SHP77 (cell line): Measurements from ENCODE around the gene NMNAT3.
"Not testable (repeated sequence)": the region's sequence is repeated elsewhere in the genome, so short reads cannot be mapped to it uniquely, and the experiment has no call there.

Experiments
- DNase-seq, 2 experiments: peaks; one replicate each; lab custom pipeline; 2025; lab: John Stamatoyannopoulos, UW

Gene NMNAT3

GRCh38 chr3:139583651-139584050 is 94.1 kb downstream of the NMNAT3 start:
- DNase-seq, result not testable (repeated sequence)

DNA sequence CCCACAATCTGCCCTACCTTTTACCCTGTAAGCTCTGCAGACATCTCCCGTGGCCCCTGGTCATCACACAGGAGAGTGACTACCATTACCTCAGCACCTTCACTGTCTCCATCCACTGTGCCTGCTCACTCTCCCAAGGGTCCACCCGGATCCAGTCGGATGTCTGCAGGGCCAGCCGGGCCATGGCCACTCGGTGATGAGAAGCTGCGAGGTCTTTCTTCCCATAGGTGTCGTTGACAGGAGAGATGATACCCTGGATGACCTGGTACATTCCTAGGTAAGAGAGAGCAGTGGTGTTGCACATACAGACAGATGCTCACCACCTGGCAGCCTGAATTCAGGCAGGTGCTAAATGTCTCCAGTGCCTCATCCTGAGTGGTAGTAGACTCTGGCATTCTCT is 99.0 kb downstream of the NMNAT3 start:
- DNase-seq, result no peak

DNA sequence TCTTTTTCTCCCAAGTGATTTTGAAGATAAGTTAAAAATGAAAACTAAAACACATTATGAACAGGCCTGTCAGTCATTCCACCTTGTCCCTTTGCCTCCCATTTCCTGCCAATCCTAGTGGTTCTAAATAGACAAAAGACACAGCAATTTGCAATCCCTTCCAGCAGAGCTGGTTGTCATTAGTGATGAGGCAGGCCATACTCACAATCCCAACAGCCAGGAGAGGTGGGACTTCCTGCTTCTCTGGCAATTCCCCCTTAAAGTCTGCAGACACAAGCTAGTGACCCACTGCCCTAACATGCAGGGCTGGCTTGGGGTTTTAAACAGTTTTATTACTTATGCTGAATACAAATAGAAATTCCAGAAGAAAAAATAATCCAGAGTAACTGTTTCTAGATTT is 99.9 kb downstream of the NMNAT3 start:
- DNase-seq, result no peak

DNA sequence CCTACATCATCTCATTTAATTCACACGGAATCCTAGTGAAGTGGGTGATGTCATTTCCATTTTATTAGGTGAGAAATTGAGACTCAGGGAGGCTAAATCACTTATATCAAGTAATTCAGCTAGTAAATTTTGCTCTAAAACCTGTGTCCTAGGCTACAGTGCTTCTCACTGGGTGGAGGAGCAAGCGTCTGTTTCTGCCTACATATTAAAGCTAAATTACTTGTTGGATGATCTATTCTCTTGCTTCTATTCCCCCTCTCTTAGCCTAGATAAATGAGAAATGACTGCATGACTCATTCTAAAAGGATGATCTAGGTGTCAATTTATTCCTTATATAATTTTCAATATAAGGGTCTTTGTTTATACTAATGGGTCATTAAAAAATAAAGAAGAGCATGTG is 100.4 kb downstream of the NMNAT3 start:
- DNase-seq, result no peak

DNA sequence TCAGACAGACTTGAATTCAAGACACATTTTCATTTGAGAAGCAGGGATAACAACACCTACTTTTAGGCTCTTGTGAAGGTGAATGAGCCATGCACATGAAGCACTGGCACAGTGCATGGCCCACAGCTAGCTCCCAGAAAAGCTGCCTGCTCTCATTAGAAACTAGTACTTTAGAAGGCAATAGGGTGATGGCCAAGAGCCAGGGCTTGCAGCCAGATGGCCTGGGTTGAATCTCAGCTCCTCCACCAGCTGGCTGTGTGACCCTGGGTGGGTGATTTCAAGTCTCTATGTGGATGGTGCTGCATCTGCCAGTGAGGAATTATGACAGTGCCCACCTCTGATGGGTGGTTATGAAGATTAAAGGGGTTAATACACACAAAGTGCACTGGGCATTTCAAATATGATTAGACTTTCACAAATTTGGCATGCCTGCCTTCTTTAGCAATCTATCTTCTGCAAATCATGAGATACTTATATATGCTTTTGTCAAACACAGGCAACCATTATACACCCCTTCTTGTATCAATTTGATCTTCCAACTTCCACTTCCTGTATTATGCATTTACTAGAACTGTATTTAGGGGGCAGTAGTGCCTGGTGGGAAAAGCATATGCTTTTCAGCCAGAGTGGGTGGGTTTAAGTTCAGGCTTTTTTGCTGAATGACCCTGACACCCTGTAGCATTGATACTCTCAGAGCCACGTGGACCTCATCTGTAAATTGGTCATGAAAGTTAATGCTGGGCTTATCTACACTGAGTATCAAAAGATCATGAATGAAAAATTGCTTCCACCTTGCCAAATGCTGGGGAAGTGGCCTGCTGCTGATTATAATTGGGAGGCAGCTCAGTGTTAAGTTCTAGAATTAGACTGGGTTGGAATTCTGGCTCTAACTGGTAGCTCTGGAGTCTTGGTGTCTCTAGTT is 103.5 kb downstream of the NMNAT3 start:
- DNase-seq, result peak in 1 of 2 experiments; percentile 19

- DNase-seq, result no peak
Measured at GRCh38 chr3:139572847-139573672, 104.7 kb downstream of the NMNAT3 start.

- DNase-seq, result no peak
Measured at GRCh38 chr3:139571711-139572110, 106.1 kb downstream of the NMNAT3 start.

- peak; percentile 21 to 55 for DNase-seq
Measured at GRCh38 chr3:139564294-139564861, 113.4 kb downstream of the NMNAT3 start.

DNA sequence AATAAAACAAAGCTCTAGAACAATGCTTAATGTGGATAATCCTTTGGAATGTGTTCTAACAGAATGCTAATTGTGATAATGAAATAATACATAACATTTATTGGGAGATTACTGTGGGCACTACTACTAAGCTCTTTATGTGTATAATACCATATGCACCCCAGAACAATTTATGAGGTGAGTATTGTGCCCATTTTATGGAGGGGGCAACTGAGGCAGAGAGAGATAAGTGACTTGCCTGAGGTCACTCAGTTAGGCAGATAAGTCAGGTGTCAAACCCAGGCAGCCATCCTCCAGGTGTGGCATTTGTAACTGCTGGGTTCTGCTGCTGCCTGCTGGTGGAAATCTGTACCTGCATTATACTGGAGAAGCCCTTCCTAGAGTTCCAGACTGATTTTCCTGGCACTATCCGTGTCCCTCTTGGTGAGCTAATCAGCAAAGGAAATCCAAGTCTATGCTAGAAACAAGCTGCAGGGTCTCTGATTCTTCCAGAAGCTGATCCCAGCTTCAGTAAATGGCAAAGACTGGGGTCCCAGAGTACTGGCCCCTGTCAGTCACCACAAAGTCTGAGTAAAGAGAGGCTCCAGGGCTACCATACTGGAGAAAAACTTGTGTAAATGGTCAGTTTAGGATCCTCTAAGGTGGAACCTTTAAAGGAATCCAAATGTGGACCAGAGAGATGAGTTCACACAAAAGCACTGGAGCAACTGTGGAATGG is 115.7 kb downstream of the NMNAT3 start:
- DNase-seq, result peak; percentile 48 to 49

DNA sequence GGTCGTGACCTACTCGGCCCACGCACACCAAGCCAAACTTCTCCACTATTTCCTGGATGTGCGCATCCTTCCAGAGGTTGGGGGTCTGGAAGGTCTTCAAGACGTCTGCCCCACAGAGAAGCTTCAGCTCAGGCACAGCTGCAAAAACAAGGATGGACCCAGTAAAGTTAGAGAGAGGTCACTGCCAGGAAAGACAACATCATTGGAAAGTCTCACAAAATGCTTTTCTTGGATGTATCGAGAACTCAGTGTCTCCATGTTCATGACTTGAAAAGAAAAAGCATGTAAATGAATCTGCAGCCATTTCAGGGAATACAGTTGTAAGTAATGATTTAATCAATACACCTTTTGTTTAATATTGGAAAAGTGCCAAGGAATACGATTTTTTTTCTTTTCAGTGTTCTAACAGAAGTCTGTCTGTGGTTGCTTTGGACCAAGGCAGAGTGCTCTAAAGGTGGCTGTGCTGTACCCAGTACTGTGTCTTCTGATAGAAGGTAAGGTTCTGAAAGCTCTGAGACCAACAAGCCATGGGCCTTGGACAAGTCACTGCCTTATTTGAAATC is 116.4 kb downstream of the NMNAT3 start:
- DNase-seq, result no peak

DNA sequence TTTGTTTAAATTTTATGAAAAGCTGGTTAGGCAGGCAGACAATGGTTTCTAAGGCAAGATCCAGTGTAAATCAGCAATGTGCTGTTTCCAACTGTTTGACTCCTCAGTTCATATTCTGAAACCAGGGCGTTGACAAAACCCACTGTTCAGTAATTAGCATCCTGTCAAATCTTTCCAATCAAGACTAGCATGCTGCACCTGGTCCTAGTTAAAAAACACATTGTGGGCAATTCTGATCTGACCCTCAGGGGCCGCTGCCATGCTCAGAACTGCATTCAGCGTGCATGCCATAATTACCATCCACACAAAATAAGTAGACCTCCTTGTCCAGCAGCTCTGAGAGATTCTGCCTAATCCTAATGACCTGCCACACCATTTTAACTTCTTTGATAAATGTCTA is 117.4 kb downstream of the NMNAT3 start:
- DNase-seq, result no peak

GRCh38 chr3:139559541-139559940 is 118.2 kb downstream of the NMNAT3 start:
- DNase-seq, result no peak

DNA sequence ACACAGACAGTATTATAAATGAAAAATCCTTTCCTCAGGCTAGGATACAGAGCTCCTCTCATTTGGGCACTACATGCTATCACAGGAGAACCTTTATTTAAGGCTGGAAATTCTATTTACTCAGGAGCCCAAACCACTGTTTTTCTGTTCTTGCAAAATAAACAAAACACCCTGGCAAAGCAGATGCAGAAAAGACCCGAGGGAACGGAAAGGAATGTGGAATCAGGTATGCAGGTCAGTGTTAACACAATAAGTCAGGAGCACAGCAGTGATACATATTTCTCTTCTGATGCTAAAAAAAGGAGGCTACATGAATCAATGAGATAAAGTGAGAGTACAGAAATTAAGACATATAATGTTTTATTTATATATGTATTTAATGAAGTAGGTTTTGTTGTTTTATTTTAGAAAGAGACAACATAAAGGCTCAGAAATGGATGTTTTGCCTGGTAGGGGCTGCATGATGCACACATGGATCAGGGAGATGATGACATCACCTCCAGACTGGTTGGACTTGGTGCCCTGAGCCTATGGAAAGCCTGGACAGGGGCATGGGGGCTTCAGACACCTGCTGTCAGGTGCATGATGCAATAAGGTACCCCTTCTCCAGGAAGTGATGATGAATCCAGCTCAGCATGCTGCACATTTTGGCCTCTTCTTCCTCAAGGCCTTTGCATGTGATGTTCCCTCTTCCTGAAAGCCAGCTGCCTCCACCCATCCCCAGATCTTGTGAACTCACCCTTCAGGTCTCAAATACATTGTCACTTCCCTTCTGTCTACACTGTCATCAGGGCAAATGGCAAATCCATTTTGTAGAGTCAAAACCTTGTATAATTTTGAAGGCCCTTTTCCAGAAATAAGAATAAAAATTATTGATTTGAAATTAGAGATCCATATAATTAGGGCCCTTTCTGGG is 119.2 kb downstream of the NMNAT3 start:
- DNase-seq, result no peak

DNA sequence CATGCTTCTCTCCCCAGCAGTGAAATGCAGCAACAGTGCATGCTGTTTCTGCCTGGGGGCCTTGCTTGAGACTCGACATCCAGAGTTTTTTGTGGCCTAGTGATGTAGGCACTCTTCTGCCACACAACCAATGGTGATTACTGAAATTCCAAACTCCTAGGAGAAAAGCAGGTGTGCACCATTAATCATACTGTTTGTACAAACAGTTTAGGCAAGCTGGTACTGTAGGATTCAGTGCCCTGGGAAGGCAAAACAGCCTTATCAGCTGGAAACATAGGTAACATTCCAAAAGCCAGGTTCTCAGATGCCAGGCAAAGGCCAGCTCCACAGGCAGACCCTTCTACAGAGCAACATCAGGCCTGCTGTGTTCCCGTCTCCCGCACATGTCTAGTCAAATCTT is 120.7 kb downstream of the NMNAT3 start:
- DNase-seq, result no peak

- DNase-seq, result no peak
Measured at GRCh38 chr3:139555249-139555648, 122.5 kb downstream of the NMNAT3 start.

DNA sequence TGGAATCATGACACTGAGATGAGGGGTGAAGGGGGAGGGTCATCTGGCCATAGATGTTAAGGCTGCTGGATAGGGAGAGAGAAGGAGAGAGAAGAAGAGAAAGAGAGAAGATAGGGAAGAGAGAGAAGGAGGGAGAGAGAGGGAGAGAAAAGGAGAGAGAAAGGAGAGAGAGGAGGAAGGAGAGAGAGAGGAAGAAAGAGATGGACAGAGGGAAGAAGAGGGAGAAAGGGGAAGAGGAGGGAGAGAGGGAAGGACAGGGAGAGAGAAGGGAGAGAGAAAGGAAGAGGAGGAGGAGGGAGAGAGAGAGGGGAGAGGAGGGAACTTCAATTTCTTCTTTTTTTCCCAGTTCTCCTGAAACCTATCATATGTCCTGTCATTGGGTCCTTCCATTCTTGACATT is 123.1 kb downstream of the NMNAT3 start:
- no peak for DNase-seq

- no peak for DNase-seq
Measured at GRCh38 chr3:139552632-139553365, 125.0 kb downstream of the NMNAT3 start.

DNA sequence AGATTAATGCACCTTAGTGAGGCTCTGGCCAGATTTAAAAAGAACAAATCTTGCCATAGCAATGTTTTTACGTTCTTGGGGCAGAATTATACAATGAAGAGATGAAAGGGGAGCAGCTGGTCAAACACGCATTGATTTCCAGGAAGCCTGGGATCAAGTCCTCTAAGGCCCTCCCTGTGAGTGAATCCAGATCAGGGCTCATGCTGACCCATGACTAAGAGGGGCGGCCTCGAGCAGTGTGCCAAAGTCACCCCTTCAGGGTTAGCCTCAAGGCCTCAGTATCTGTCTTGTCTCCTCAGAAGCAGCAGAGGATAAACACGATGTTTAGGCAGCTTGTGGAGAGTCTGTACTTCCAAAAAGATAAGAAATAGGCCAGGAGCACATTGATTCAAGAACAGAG is 129.0 kb downstream of the NMNAT3 start:
- DNase-seq, result no peak

DNA sequence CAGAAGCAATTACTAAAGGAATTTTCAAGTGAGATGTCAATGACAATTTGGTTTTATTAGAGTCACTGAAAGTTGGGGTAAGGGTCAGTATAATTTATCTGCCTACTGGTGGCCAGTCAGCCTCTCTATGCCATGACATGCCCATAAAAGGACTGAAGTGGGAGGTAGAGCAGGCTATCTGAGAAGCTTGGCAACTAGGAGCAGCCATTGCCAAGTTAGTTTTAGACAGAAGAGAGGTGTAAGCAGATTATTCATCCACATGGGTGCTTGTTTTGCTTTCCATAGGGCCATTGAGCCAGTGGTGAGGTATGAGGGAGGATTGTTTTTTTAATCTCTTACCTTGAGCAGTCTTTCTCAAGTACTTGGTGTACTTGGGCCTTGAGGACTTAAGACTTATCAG is 130.1 kb downstream of the NMNAT3 start:
- no peak for DNase-seq

DNA sequence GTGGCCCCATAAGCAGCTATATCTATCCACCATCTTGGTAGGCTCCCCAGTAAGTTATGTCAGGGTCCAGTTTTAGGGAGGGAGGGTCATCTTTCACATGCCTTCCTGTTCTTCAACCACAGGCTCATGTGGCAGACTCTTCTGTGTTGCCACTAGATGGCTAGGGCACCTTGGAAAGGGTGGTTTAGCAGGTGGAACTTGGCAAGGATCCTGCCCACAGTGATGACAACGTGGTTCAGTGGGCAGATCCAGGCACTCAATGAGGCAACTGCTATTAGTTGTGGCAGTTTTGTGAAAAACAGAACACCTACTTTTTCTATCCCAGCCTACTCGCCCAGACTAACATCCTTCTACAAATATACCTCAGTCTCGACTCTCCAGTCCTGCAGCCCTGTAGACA is 131.0 kb downstream of the NMNAT3 start:
- no peak for DNase-seq
